MCF 10A (cell line): ENCODE results near the gene CHD9. TPM values are rescaled to one million over a fixed set of nuclear protein-coding genes. Genes with fewer than 3 reads are reported as not detected.
A peak's percentile ranks its signal among the peaks of the same experiment; 100 is the strongest.
"Not testable (repeated sequence)": the region's sequence is repeated elsewhere in the genome, so short reads cannot be mapped to it uniquely, and the experiment has no call there.

Experiments
- BruUV-seq: library from RNA; stranded (reverse); fragments of 400-500 nt; replicated peaks from 2 replicates; lab custom pipeline; 2021; lab: Mats Ljungman, UMichigan
- CTCF ChIA-PET: fragments of 300-600 bp; sonication (Branson Sonifier 250); formaldehyde crosslinking; extraction: SDS; loops from one replicate; lab custom pipeline; 2021; ENCODE audit warnings: antibody characterized with exemption, inconsistent platforms; lab: Yijun Ruan, JAX
- POLR2A ChIA-PET: fragments of 300-600, 350-650 bp; sonication (Branson Sonifier 250); formaldehyde crosslinking; extraction: SDS; loops from one replicate; lab custom pipeline; 2020; ENCODE audit warnings: antibody characterized with exemption, inconsistent platforms; lab: Yijun Ruan, JAX
- DNase-seq: peaks from one replicate; pipeline ENCODE4 v3.0.0-alpha.2; 2018; ENCODE audit not compliant: unreplicated experiment
- H3K27ac Mint-ChIP-seq: one replicate; pipeline ENCODE4 v1.8.0; 2022; ENCODE audit warnings: mild to moderate bottlenecking, low read depth, mixed read lengths; ENCODE audit not compliant: unreplicated experiment
- H3K27me3 Mint-ChIP-seq: one replicate; pipeline ENCODE4 v1.8.0; 2022; ENCODE audit warnings: mixed read lengths; ENCODE audit not compliant: insufficient read depth, unreplicated experiment
- H3K36me3 Mint-ChIP-seq: one replicate; pipeline ENCODE4 v1.8.0; 2022; ENCODE audit warnings: mild to moderate bottlenecking, moderate library complexity, mixed read lengths; ENCODE audit not compliant: insufficient read depth, unreplicated experiment
- H3K4me1 Mint-ChIP-seq: one replicate; pipeline ENCODE4 v1.8.0; 2022; ENCODE audit warnings: mixed read lengths; ENCODE audit not compliant: insufficient read depth, unreplicated experiment
- H3K4me3 Mint-ChIP-seq: one replicate; pipeline ENCODE4 v1.8.0; 2022; ENCODE audit warnings: mild to moderate bottlenecking, moderate library complexity, mixed read lengths; ENCODE audit not compliant: unreplicated experiment
- H3K9me3 Mint-ChIP-seq: one replicate; pipeline ENCODE4 v1.8.0; 2022; ENCODE audit warnings: mixed read lengths; ENCODE audit not compliant: unreplicated experiment
- intact Hi-C: fragments of 100-400 bp; cut with micrococcal nuclease; formaldehyde crosslinking; loops from 2 replicates; pipeline ENCODE4 v1.14.1; 2022
- total RNA-seq: library from RNA; stranded (reverse); gene quantifications from 2 replicates; pipeline ENCODE4 v1.2.3, GENCODE V29; 2022
- TF ChIP-seq, protein P1 (sequence below): fragments of 200-600 bp; IDR thresholded peaks from one replicate; pipeline ENCODE4 v1.8.0; 2022; ENCODE audit warnings: antibody characterized with exemption, mild to moderate bottlenecking; ENCODE audit not compliant: unreplicated experiment

CHD9 gene
- total RNA-seq, 1 experiment from 2014 or later, result 62.8 TPM

DNA sequence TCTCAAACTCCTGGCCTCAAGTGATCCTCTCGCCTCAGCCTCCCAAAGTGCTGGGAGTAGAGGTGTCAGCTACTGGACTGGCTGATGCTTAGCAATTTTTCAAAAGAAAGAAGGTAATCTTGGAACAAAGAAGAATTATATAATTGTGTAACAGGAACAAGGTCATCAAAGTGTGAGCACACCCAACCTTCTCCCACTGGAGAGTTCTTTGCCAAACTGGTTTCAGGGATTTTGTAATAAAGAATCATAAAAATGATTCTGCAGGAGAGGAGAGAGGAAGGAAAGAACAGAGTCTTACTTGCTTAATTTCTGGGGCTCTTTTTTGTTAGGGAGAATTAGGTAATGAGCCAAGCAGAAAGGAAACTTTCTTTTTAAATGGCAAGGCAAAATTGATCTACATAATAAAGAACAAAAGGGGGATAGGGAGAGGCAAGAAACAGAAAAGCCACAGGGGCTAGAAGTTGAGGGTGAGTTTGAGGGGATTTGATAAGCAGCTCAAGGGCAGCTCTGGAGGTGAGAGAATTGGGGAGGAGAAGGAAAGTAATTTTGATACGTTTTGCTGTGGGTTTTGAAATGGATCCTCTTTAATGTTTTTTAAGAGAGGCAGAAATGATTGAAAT lies 23.4 kb upstream of the CHD9 start:
- TF ChIP-seq, protein P1, sequence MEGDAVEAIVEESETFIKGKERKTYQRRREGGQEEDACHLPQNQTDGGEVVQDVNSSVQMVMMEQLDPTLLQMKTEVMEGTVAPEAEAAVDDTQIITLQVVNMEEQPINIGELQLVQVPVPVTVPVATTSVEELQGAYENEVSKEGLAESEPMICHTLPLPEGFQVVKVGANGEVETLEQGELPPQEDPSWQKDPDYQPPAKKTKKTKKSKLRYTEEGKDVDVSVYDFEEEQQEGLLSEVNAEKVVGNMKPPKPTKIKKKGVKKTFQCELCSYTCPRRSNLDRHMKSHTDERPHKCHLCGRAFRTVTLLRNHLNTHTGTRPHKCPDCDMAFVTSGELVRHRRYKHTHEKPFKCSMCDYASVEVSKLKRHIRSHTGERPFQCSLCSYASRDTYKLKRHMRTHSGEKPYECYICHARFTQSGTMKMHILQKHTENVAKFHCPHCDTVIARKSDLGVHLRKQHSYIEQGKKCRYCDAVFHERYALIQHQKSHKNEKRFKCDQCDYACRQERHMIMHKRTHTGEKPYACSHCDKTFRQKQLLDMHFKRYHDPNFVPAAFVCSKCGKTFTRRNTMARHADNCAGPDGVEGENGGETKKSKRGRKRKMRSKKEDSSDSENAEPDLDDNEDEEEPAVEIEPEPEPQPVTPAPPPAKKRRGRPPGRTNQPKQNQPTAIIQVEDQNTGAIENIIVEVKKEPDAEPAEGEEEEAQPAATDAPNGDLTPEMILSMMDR, result no peak
- no peaks in the 10 kb centered on the region for H3K36me3 Mint-ChIP-seq
- ChIA-PET POLR2A (no interaction called here), CTCF (interaction anchor here (1.3 to 1.5 kb wide), 3 partner anchors 9 to 23 kb away, joined by 4 to 12 read pairs (median 6); partner anchors contain the start of gene CHD9)
- peak; percentile 17 for DNase-seq
- no peak overlapping the region for H3K4me3 Mint-ChIP-seq
- BruUV-seq, result no TSS peak
- no peaks in the 10 kb centered on the region for H3K27me3 Mint-ChIP-seq
- peak overlapping the region; percentile 3 for H3K27ac Mint-ChIP-seq
- intact Hi-C loops, result no loop called here
- H3K4me1 Mint-ChIP-seq, result peaks cover 16% of the 10 kb centered on the region
- H3K9me3 Mint-ChIP-seq, result no peaks in the 10 kb centered on the region

DNA sequence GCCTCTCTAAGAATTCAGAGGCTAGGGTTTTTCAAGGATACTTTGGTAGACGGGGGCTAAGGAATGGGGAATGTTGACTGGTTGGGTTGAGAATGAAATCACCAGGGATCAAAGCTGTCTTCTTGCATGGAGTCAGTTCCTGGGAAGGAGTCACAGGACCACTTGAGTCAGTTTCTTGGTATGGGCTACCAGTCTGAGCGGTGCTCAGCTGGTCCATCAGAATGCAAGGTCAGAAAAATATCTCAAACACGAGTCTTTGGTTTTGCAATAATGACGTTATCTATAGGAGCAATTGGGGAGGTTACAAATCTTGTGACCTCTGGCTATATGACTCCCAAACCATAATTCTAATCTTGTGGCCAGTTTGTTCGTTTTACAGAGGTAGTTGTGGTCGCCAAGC lies 20.5 kb upstream of the CHD9 start:
- intact Hi-C loops, result no loop called here
- DNase-seq, result no peak
- no peaks in the 10 kb centered on the region for H3K27me3 Mint-ChIP-seq
- ChIA-PET CTCF (interaction anchor here (0.6 to 1.2 kb wide), 4 partner anchors 12 to 1042 kb away, joined by 3 to 4 read pairs (median 3); no protein-coding TSS in a partner anchor), POLR2A (no interaction called here)
- no peak overlapping the region for H3K27ac Mint-ChIP-seq
- peaks cover 21% of the 10 kb centered on the region for H3K4me1 Mint-ChIP-seq
- BruUV-seq, result no TSS peak
- H3K9me3 Mint-ChIP-seq, result no peaks in the 10 kb centered on the region
- no peak overlapping the region for H3K4me3 Mint-ChIP-seq
- H3K36me3 Mint-ChIP-seq, result no peaks in the 10 kb centered on the region
- TF ChIP-seq, protein P1, result no peak

DNA sequence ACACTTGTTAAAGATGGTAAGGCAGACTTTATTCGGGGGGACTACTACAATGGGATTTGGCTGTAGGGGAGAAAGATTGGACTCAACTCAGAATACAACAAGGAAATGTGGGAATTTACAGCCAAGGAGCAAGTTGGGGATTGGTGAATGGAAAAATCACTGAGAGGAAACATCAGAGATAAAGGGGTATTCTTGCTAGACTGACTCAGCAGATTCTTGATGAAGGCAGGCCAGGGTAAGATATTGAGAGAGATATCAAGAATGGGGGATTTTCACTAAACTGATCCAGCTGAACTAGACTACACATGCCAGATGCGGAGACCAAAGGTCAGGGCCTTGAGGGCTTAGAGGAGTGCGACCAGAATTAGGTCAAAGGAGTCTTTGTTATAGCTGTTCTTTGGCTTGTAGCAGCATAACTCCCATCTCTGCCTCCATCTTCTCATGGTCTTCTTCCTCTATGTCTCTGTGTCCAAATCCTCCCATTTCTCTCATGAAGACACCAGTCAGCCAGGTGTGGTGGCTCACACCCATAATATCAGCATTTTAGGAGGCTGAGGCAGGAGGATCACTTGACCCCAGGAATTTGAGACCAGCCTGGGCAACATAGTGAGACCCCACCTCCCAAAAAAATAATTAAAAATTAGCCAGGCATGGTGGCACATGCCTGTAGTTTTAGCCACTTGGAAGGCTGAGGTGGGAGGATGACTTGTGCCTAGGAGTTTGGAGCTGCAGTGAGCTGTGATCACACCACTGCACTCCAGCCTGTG lies 19.4 kb upstream of the CHD9 start:
- POLR2A ChIA-PET, result interaction anchor here (0.7 to 0.8 kb wide), 2 partner anchors 135 to 173 kb away, joined by 3 read pairs; no protein-coding TSS in a partner anchor
- intact Hi-C loops, result no loop called here
- CTCF ChIA-PET, result interaction anchor here (0.6 to 1.3 kb wide), 5 partner anchors 8 to 844 kb away, joined by 3 to 8 read pairs (median 3); no protein-coding TSS in a partner anchor
- Mint-ChIP-seq H3K9me3 (peaks cover under 1% of the 10 kb centered on the region), H3K36me3 (no peaks in the 10 kb centered on the region), H3K27ac (no peak overlapping the region), H3K27me3 (no peaks in the 10 kb centered on the region), H3K4me1 (peaks cover 21% of the 10 kb centered on the region), H3K4me3 (no peak overlapping the region)
- BruUV-seq, result no TSS peak
- no peak for DNase-seq
- TF ChIP-seq, protein P1, result no peak

DNA sequence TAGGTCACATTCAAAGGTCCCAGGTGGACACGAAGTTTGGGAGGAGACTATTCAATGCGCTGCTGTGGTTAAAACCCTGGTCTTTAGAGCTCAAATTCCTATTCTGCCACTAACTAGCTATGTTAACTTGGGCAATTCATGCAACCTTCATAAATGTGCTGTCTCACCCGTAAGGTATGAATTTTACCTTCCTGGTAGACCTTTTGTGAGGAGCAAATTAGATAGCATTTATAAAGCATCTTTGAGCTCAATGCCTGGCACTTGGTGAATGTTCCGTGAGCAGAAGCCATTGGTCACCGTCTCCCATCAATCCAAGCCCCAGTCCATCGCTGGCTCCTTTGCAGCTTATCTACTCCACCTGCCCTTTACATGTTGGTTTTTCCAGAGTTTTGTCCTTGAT lies 18.7 kb upstream of the CHD9 start:
- intact Hi-C loops, result no loop called here
- no TSS peak for BruUV-seq
- no peak overlapping the region for H3K4me3 Mint-ChIP-seq
- peaks cover 28% of the 10 kb centered on the region for H3K4me1 Mint-ChIP-seq
- H3K36me3 Mint-ChIP-seq, result no peaks in the 10 kb centered on the region
- DNase-seq, result no peak
- TF ChIP-seq, protein P1, result no peak
- no peaks in the 10 kb centered on the region for H3K27me3 Mint-ChIP-seq
- ChIA-PET CTCF (interaction anchor here (0.5 to 1.4 kb wide), 6 partner anchors 13 to 844 kb away, joined by 3 to 8 read pairs (median 4); no protein-coding TSS in a partner anchor), POLR2A (interaction anchor here (0.7 kb wide), 1 partner anchor 172 kb away, joined by 3 read pairs; no protein-coding TSS in a partner anchor)
- H3K27ac Mint-ChIP-seq, result no peak overlapping the region
- H3K9me3 Mint-ChIP-seq, result peaks cover 7% of the 10 kb centered on the region

DNA sequence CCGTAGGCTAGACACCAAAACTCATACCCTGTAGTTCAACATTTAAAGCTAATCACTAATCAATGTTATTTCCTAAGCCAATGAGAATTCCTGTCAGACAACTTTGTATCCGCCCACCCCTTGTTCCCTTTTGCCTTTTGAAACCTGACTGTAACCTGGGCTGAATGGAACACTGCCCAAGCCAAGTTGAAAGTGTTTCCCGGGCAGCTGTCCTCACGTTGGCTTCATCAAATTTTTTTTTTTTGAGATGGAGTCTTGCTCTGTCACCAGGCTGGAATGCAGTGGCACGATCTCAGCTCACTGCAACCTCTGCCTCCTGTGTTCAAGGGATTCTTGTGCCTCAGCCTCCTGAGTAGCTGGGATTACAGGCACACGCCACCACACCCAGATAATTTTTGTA lies 18.1 kb upstream of the CHD9 start:
- H3K4me3 Mint-ChIP-seq, H3K27me3 Mint-ChIP-seq, H3K9me3 Mint-ChIP-seq, DNase-seq, H3K27ac Mint-ChIP-seq, H3K36me3 Mint-ChIP-seq, intact Hi-C loops, BruUV-seq: not testable (repeated sequence)
- POLR2A ChIA-PET, result interaction anchor here (0.7 kb wide), 1 partner anchor 969 kb away, joined by 4 read pairs; no protein-coding TSS in a partner anchor
- H3K4me1 Mint-ChIP-seq, result peaks cover 28% of the 10 kb centered on the region
- CTCF ChIA-PET, result interaction anchor here (0.6 to 1.4 kb wide), 5 partner anchors 14 to 124 kb away, joined by 4 to 8 read pairs (median 4); partner anchors contain the start of gene CHD9NB
